Stimulated activated naive B cell treated with anti-CD40 and anti-IgM and Interleukin-4, amounts not matched to agents 10 μg/mL and 1 μg/mL and 100 μg/mL, for 72 hours (primary cell): Measurements from ENCODE around the gene TMEM181.

Experiments
- ATAC-seq, 2 donors: fragments of 150-1000 bp; cut with Tn5 transposase; replicated peaks; 2 replicates each; pipeline ENCODE4 v1.10.0; 2021; ENCODE audit warnings: moderate library complexity in 1 of 2
- DNase-seq: peaks from one replicate; pipeline ENCODE4 v3.0.0; 2021
- H3K27ac Mint-ChIP-seq: one replicate; pipeline ENCODE4 v1.8.0; 2022; ENCODE audit warnings: mild to moderate bottlenecking, mixed read lengths
- H3K27me3 Mint-ChIP-seq, 2 donors: one replicate each; pipeline ENCODE4 v1.8.0; 2022; ENCODE audit warnings: mixed read lengths in 2 of 2
- H3K36me3 Mint-ChIP-seq, 2 donors: one replicate each; pipeline ENCODE4 v1.8.0; 2022; ENCODE audit warnings: mixed read lengths in 2 of 2, mild to moderate bottlenecking in 1 of 2
- H3K4me1 Mint-ChIP-seq, 2 donors: one replicate each; pipeline ENCODE4 v1.8.0; 2022; ENCODE audit warnings: mixed read lengths in 2 of 2, mild to moderate bottlenecking in 1 of 2
- H3K4me3 Mint-ChIP-seq, 2 donors: one replicate each; pipeline ENCODE4 v1.8.0; 2022; ENCODE audit warnings: mild to moderate bottlenecking in 2 of 2, mixed read lengths in 2 of 2, moderate library complexity in 1 of 2
- H3K9me3 Mint-ChIP-seq, 2 donors: one replicate each; pipeline ENCODE4 v1.8.0; 2022; ENCODE audit warnings: mixed read lengths in 2 of 2, mild to moderate bottlenecking in 1 of 2

Gene TMEM181

DNA sequence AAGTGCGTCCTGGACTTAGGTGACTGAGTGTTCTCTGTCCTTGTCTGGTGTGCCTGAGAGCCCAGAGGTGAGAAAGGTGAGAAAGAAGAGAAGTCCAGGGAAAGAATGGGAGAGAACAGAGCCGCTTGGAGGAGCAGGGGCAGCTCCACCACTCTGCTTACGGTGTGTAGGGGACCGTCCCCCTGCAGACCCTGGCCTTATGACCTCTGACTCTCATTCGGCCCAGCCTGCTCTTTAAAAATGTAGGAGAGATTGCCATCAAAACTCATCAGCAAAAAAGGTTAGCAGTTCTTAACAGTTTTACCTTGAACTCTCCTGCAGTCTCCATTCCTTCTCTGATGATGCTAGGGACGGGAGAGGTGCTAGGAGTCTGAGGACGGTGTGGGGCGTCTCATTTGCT is 2.0 kb downstream of the TMEM181 start:
- DNase-seq, result no peak
- no peak overlapping the region for H3K27ac Mint-ChIP-seq

DNA sequence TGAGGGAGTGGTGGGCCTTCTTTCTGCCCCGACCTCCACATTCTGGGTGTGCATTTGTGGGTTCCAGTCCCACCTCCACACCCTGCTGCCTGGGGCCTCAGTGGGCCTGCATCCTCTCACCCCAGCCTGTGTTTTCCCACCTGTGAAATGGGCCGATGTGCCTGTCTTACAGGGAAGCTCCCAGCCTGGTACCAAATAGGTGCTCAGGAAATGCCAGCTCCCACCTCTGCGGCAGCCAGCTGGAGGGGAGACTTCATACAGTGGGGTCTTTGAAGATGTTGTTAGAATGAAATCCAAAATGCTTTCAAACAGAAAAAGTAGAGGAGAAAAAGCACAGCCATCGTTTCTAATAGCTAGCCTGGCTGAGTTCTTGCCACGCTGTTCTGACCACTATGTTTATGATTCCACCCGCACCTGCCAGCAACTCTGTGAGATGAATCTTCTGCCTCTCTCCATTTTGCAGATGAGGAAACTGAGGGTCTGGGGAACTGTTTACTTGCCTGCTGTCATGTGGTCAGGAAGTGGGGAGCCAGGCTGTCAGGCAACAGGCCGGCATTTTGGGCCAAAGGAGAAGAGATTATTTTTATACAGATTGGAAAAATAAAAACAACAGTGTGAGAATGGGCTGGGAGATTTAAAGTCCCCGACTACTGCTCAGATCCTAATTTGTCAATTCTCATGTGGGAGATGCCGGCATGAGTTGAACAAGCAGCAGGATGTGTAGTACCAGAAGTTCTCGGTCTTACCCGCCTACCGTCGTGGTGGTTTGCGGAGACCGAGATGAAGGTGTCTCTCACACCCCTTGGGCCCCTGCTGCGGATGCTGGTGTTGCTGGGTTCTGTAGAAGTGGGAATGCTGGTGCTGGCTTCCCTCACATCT is 4.6 kb downstream of the TMEM181 start:
- Mint-ChIP-seq H3K9me3 (no peaks in the 10 kb centered on the region), H3K27ac (peak overlapping the region; percentile 65), H3K36me3 (peaks cover 7 to 29% of the 10 kb centered on the region in 2 donors), H3K4me1 (peaks cover 44 to 63% of the 10 kb centered on the region in 2 donors), H3K4me3 (no peak overlapping the region), H3K27me3 (no peaks in the 10 kb centered on the region)
- DNase-seq, result no peak
- no peak for ATAC-seq

More for the DNA sequence above, 2.0 kb downstream of the TMEM181 start:
- ATAC-seq, result no peak
- Mint-ChIP-seq H3K9me3 (no peaks in the 10 kb centered on the region), H3K4me1 (peaks cover 29 to 38% of the 10 kb centered on the region in 2 donors), H3K36me3 (peaks cover 2 to 20% of the 10 kb centered on the region in 2 donors), H3K27me3 (no peaks in the 10 kb centered on the region), H3K4me3 (no peak overlapping the region)

DNA sequence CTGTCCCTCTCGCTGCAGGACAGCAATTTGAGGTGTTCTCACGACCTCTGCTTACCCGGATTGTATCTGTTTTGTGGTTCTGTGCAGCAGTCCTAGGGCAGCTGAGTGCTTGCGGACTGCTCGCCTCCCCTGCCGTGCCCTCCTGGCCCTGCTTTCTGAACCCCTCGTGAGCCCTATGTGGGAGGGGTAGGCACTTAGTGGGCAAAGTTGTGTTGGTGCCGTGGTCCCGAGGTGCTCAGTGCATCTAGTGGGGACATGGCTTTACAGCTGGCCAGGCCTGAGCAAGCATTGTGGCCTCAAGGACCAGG is 5.2 kb downstream of the TMEM181 start:
- no peak for DNase-seq
- H3K36me3 Mint-ChIP-seq, result peaks cover 8 to 33% of the 10 kb centered on the region in 2 donors
- no peak overlapping the region for H3K27ac Mint-ChIP-seq
- H3K4me1 Mint-ChIP-seq, result peaks cover 46 to 69% of the 10 kb centered on the region in 2 donors
- H3K9me3 Mint-ChIP-seq, result no peaks in the 10 kb centered on the region
- no peak overlapping the region for H3K4me3 Mint-ChIP-seq
- ATAC-seq, result no peak
- H3K27me3 Mint-ChIP-seq, result no peaks in the 10 kb centered on the region

DNA sequence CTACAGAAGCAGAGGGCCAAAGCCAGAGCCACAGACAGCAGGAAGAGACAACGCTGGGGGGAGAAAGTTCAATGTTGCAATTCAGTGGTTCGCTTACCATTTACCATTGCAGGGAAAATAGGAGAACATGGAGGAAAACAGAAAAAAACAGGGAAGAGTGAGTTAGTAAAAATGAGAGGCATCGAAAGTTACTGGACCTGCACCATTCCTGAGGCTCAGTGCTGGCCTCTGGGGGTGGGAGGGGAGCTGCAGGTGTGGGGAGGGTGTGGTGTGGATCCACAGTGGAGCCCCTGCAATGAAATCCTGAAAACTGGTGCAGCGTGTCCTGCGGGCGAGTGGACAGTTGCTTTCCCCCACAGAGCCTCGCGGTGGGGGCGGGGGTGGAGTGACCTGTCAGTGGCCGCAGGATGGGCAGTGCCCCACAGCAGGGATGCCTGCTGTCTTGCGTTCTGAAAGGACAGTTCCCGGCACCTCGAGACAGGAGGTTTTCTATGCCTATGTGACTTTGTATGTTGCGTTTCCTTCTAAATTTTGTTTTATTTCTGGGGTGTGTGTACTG is 5.7 kb downstream of the TMEM181 start:
- Mint-ChIP-seq H3K4me1 (peaks cover 48 to 72% of the 10 kb centered on the region in 2 donors), H3K27me3 (no peaks in the 10 kb centered on the region), H3K27ac (no peak overlapping the region), H3K36me3 (peaks cover 10 to 37% of the 10 kb centered on the region in 2 donors), H3K4me3 (no peak overlapping the region), H3K9me3 (no peaks in the 10 kb centered on the region)
- no peak for ATAC-seq
- no peak for DNase-seq

DNA sequence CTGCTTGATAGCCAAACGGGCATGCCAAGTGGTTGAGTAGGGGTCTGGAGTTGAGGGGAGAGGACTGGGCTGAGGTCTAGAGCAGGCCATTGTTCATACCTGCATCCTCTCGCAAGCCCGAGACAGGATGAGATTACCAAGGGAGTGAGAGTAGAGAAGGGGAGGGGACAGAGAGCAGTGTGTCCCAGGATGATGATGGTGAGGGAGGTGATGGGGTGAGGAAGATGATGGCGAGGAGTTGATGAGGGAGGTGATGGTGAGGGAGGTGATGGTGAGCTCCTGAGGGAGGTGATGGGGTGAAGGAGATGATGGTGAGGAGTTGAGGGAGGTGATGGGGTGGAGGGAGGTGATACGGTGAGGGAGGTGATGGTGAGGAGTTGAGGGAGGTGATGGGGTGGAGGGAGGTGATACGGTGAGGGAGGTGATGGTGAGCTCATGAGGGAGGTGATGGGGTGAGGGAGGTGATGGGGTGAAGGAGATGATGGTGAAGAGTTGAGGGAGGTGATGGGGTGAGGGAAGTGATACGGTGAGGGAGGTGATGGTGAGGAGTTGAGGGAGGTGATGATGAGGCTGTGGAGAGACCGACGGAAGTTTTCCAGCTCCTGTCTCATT is 6.4 kb downstream of the TMEM181 start:
- Mint-ChIP-seq H3K36me3 (peaks cover 12 to 37% of the 10 kb centered on the region in 2 donors), H3K27ac (no peak overlapping the region), H3K9me3 (no peaks in the 10 kb centered on the region), H3K27me3 (no peaks in the 10 kb centered on the region), H3K4me3 (no peak overlapping the region), H3K4me1 (peaks cover 46 to 67% of the 10 kb centered on the region in 2 donors)
- ATAC-seq (no peak), DNase-seq (no peak)

DNA sequence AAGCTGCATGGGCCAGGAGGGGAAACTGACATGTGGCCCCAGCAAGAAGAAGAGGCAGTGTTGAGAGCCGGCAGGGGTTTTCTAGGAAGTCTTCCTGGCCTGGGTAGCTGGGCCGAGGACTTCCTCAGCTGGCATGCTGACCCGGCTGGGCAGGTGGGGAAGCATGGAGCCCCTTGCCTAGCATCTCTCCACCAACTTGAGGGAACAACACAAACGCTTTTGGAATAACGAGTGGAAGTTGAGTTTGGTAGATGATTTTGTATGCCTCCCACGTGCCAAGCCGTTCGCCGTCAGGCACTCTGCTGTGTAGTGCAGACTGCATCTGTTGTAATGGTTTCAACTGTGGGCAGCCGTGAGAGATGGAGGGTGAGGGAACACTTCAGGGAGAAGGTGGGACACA is 7.3 kb downstream of the TMEM181 start:
- H3K4me3 Mint-ChIP-seq, result no peak overlapping the region
- ATAC-seq (no peak), DNase-seq (no peak)
- H3K36me3 Mint-ChIP-seq, result peaks cover 17 to 38% of the 10 kb centered on the region in 2 donors
- no peaks in the 10 kb centered on the region for H3K9me3 Mint-ChIP-seq
- H3K27ac Mint-ChIP-seq, result no peak overlapping the region
- H3K27me3 Mint-ChIP-seq, result no peaks in the 10 kb centered on the region
- H3K4me1 Mint-ChIP-seq, result peaks cover 42 to 66% of the 10 kb centered on the region in 2 donors

DNA sequence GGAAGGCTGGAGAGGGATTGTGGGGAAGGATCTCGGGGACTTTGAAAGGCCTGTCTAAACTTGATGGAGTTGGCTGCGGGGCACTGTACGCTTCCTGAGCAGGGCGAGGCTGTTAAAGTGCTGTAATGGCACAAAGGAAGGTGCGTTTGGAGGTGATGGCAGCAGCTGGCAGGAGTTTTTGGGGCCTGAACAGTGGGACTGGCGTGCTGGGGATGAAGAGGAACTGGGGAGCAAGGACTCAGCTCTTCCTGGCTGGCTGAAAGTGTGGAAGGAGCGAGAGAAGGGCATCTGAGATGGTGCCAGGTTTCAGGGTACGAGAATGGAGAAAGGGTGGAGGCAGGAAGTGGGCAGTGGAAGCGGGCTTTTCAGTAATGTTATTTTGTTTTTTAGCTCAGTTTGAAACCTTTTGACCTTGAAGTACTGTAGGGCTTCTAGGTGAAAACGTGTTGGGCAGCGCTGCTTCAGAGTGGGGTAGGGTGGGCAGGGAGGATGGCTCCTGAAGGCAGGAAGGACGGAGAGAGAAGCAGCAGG is 8.0 kb downstream of the TMEM181 start:
- H3K9me3 Mint-ChIP-seq, result no peaks in the 10 kb centered on the region
- DNase-seq (no peak), ATAC-seq (no peak)
- peaks cover 43 to 69% of the 10 kb centered on the region in 2 donors for H3K4me1 Mint-ChIP-seq
- H3K27ac Mint-ChIP-seq, result no peak overlapping the region
- peaks cover 24 to 45% of the 10 kb centered on the region in 2 donors for H3K36me3 Mint-ChIP-seq
- no peaks in the 10 kb centered on the region for H3K27me3 Mint-ChIP-seq
- no peak overlapping the region for H3K4me3 Mint-ChIP-seq

DNA sequence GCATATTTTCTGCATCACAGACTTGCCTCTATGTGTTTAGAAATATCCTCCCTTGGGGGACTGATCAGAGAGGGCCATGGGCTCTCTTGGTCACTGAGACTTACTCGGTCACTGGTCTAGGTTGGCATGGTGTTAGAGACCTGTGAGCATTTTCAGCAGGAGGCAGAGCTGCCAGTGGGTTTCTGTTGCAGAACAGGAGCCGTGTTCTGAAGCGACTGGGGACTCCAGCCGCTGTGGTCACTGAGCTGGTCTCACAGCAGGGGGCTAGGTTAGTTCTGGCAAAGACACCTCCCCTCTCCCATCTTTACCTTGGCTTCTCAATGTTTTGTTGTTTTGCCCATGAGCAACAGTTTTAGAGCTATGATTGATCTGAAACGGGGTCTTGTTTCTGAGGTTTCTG is 8.7 kb downstream of the TMEM181 start:
- H3K4me1 Mint-ChIP-seq, result peaks cover 46 to 69% of the 10 kb centered on the region in 2 donors
- ATAC-seq, result no peak

DNA sequence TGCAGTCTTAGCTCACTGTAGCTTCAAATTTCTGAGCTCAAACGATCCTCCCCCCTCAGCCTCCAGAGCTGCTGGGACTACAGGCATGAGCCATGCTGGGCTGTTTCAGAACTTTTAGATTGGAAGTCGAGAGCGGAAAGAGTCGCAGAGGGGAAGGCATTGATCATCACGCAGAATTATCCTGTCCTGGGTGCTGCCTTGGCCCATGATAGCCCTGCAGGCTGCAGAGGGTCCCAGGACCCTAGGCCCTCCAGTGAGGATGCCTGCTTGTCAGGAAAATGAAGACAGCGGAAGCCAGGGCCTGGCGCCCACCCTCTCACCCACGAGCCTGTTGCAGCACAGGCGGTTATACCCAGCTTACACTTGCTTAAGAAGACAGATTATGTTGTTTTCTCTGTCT is 9.1 kb downstream of the TMEM181 start:
- H3K9me3 Mint-ChIP-seq, result no peaks in the 10 kb centered on the region
- ATAC-seq (no peak), DNase-seq (no peak)
- H3K36me3 Mint-ChIP-seq, result peaks cover 31 to 51% of the 10 kb centered on the region in 2 donors
- peak overlapping the region; percentile 81 for H3K27ac Mint-ChIP-seq
- no peak overlapping the region for H3K4me3 Mint-ChIP-seq
- H3K4me1 Mint-ChIP-seq, result peaks cover 47 to 69% of the 10 kb centered on the region in 2 donors
- H3K27me3 Mint-ChIP-seq, result no peaks in the 10 kb centered on the region

More for the DNA sequence above, 8.7 kb downstream of the TMEM181 start:
- H3K27me3 Mint-ChIP-seq, result no peaks in the 10 kb centered on the region
- H3K36me3 Mint-ChIP-seq, result peaks cover 29 to 49% of the 10 kb centered on the region in 2 donors
- H3K4me3 Mint-ChIP-seq, result no peak overlapping the region
- H3K9me3 Mint-ChIP-seq, result no peaks in the 10 kb centered on the region
- no peak for DNase-seq
- no peak overlapping the region for H3K27ac Mint-ChIP-seq

DNA sequence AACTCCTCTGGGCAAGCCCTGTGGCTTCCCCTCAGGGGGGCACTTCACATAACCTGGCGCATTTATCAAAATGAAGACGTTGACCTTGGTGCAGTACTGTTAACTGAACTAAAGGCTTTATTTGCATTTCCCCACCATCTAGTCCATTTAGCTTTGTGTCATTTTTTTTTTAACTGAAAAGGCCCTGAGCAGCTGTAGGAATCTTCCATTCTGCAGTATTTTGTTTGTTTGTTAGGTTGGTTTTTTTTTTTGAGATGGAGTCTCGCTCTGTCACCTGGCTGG is 10.7 kb downstream of the TMEM181 start:
- Mint-ChIP-seq H3K36me3 (peaks cover 38 to 54% of the 10 kb centered on the region in 2 donors), H3K4me3 (no peak overlapping the region), H3K27me3 (no peaks in the 10 kb centered on the region), H3K4me1 (peaks cover 42 to 69% of the 10 kb centered on the region in 2 donors), H3K9me3 (no peaks in the 10 kb centered on the region), H3K27ac (no peak overlapping the region)
- no peak for DNase-seq
- no peak for ATAC-seq

DNA sequence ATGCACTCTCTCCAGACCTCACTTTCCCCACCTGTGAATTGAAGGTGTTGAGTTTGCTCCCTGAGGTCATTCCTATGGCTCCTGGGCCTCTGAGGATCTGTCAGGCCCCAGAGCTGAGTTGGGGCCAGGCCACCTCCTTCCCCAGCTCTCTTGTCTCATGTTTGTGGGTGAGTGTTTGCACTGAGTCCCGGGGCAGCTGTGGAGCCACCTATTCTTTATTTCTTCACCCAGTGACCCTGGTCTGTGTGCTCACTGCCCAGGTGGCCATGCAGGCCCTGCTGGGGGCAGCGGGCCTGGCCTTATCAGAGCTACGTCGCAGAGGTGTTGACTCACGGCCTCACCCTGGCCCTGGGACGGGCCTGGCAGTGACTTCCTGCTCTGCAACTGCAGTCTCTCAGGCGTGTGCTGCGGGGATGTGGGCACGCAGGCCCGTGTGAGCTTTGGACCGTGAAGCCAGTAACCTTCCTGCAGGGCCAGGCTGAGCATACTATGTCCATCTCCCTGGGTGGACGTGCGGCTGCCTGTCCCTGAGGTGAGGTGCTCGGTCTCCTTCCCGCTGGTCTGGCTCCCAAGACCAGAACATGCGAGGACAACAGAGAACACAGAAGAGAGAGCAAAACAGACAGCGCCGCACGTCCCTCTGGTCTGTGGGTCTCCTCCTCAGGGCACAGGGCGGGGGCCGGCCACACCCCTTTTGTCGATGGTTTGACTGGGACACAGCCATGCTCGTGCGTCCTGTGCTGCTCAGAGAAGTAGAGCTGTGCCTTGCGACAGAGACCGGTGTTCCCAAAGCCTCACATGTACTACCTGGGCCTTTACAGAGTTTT is 12.1 kb downstream of the TMEM181 start:
- ATAC-seq, result peak; percentile 61 to 85
- Mint-ChIP-seq H3K27ac (peak overlapping the region; percentile 32), H3K4me3 (no peak overlapping the region)

DNA sequence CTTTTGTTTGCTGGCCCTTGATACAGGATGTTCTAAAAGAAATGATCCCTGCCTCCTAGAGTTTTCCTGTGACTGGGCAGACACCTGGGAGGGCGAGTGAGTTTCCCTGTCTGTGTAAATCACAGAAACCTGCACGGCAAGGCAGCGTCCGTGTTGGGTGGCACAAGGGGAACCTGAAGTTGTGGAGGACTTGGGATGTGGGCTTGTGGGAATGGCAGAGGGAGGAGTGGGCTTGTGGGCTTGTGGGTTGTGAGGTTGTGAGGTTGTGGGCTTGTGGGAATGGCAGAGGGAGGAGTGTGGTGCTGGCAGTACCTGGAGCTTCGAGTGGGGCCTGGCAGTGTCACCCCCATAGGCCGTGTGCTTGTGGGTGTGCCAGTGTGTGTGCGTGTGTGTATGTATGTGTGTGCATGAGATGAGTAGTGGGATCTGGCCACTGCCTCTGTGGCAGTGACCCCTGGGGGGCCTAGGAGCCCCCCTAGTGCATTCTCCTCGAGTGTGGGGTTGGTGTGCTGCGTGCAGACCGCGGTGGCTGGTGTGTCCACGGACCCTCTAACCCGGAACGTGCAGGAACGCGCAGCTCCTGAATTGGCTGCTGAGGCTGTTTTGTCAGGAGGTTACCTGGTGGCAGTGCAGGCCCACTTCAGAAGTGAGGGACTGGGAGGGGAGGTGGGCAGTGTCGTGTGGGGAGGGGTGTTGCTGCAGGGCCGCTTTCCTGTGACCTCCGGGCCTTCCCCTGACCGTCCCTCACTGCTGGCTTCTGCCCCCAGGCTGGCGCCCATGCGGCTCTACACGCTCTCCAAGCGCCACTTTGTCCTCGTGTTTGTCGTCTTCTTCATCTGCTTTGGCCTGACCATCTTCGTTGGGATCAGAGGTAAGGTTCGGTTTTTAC is 13.0 kb downstream of the TMEM181 start:
- no peak for DNase-seq
- H3K9me3 Mint-ChIP-seq, result peaks cover 4 to 5% of the 10 kb centered on the region in 2 donors
- H3K4me1 Mint-ChIP-seq, result peaks cover 27 to 48% of the 10 kb centered on the region in 2 donors
- H3K27me3 Mint-ChIP-seq, result no peaks in the 10 kb centered on the region
- no peak overlapping the region for H3K4me3 Mint-ChIP-seq
- ATAC-seq, result no peak
- peaks cover 48 to 57% of the 10 kb centered on the region in 2 donors for H3K36me3 Mint-ChIP-seq
- H3K27ac Mint-ChIP-seq, result peak overlapping the region; percentile 32

More for the DNA sequence above, 12.1 kb downstream of the TMEM181 start:
- DNase-seq, result no peak
- Mint-ChIP-seq H3K27me3 (no peaks in the 10 kb centered on the region), H3K9me3 (peaks cover under 1 to 1% of the 10 kb centered on the region in 2 donors), H3K4me1 (peaks cover 34 to 57% of the 10 kb centered on the region in 2 donors), H3K36me3 (peaks cover 44 to 55% of the 10 kb centered on the region in 2 donors)

DNA sequence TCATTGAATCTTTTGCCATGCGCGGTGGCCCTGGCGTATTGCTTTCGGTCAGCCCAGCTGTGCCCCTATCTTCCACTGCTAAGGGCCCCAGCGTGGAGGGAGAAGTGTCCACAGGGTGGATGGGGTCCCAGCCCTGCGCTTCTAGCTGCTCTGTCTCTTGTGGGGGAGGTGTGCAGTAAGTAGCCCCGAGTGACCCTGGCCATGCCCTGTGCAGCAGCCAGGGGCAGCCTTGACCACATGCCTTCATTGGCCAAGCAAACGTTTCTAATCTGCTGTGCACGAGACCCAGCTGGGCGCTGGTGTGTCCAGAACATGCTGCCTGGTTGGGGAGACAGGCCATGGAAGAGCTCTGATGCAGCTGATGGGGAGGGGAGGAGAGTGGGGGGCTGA is 13.6 kb downstream of the TMEM181 start:
- ATAC-seq, result no peak
- Mint-ChIP-seq H3K27me3 (no peaks in the 10 kb centered on the region), H3K9me3 (peaks cover 4 to 5% of the 10 kb centered on the region in 2 donors), H3K4me1 (peaks cover 23 to 42% of the 10 kb centered on the region in 2 donors), H3K27ac (no peak overlapping the region), H3K36me3 (peaks cover 48 to 56% of the 10 kb centered on the region in 2 donors), H3K4me3 (no peak overlapping the region)
- DNase-seq, result no peak
